Neural progenitor cell (in vitro differentiated cells): ENCODE data around the gene SNF8.

Experiments
- CTCF ChIP-seq: fragments of 200-600 bp; sonication (generic); IDR thresholded peaks from 2 replicates; pipeline ENCODE4 v1.5.1; 2017; ENCODE audit warnings: antibody characterized with exemption, mild to moderate bottlenecking
- EZH2phosphoT487 ChIP-seq: fragments of 200-600 bp; sonication (generic); IDR thresholded peaks from 2 replicates; pipeline ENCODE4 v1.6.1; 2017; ENCODE audit warnings: antibody characterized with exemption

DNA sequence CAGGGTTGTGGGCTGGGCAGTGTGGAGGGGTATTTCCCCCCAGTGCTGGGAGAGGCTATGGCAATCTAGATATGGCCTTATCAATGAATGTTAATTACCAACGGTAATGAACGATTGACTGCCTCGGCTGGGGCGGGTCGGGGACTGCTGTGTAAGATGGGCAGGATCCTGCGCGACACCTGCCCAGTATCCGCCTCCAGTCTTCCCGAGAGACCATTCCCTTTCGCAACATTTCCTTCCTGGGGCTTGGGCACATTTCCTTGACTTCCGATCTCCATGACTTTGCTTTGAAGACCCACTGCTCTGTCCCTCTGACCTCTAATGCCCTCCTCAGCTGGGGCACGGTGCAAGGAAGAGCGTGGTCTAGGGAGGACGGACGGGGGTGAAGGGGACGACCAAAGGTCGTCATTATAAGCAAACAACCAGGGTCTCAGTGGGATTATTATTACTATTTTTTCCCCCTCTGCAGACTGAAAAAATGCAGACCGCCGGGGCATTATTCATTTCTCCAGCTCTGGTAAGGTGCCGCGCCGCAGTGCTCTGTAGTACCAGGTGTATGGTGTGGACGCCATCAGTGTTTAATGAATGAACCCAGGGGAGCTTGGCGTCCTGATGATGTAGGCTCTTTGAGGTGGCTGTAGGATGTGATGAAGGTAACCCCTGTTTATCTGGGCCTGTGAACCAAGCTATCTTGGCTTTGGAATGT is 51.5 kb downstream of the SNF8 start:
- TF ChIP-seq CTCF, result no peak
- no peak for TF ChIP-seq EZH2phosphoT487
